Hepatocyte (in vitro differentiated cells): ENCODE data around the gene LRRC45. TPM values are rescaled to one million over a fixed set of nuclear protein-coding genes. Genes with fewer than 3 reads are reported as not detected.

Source experiments
- DNase-seq: peaks from one replicate; pipeline ENCODE4 v3.0.0-alpha.2; 2016; ENCODE audit warnings: low spot score
- H2AFZ ChIP-seq: fragments of 200-600 bp; sonication (generic); 2 replicates; pipeline ENCODE4 v1.6.0; 2016; ENCODE audit warnings: antibody characterized with exemption, mild to moderate bottlenecking
- H3K27ac ChIP-seq: fragments of 200-600 bp; sonication (generic); 2 replicates; pipeline ENCODE4 v1.5.1; 2016; ENCODE audit warnings: mild to moderate bottlenecking
- H3K27me3 ChIP-seq: fragments of 200-600 bp; sonication (generic); 2 replicates; pipeline ENCODE4 v1.6.1; 2016
- H3K36me3 ChIP-seq: fragments of 200-600 bp; sonication (generic); replicated peaks from 2 replicates; pipeline ENCODE4 v1.5.1; 2016; ENCODE audit warnings: low read depth; ENCODE audit not compliant: insufficient read depth
- H3K4me1 ChIP-seq: fragments of 200-600 bp; sonication (generic); 2 replicates; pipeline ENCODE4 v1.5.1; 2016; ENCODE audit warnings: mild to moderate bottlenecking, moderate library complexity; ENCODE audit not compliant: insufficient read depth
- H3K4me2 ChIP-seq: fragments of 200-600 bp; sonication (generic); 2 replicates; pipeline ENCODE4 v1.6.0; 2016
- H3K4me3 ChIP-seq: fragments of 200-600 bp; sonication (generic); 2 replicates; pipeline ENCODE4 v1.5.1; 2016; ENCODE audit warnings: mild to moderate bottlenecking
- H3K79me2 ChIP-seq: fragments of 200-600 bp; sonication (generic); 2 replicates; pipeline ENCODE4 v1.6.0; 2017; ENCODE audit warnings: mild to moderate bottlenecking
- H3K9me2 ChIP-seq: fragments of 200-600 bp; sonication (generic); replicated peaks from 2 replicates; pipeline ENCODE4 v1.6.0; 2017; ENCODE audit warnings: mild to moderate bottlenecking; ENCODE audit not compliant: insufficient read depth
- H3K9me3 ChIP-seq: fragments of 200-600 bp; sonication (generic); 2 replicates; pipeline ENCODE4 v1.5.1; 2016; ENCODE audit warnings: low read depth, mild to moderate bottlenecking
- H4K20me1 ChIP-seq: fragments of 200-600 bp; sonication (generic); 2 replicates; pipeline ENCODE4 v1.6.0; 2016; ENCODE audit warnings: mild to moderate bottlenecking; ENCODE audit not compliant: insufficient read depth, poor library complexity, severe bottlenecking
- CTCF ChIP-seq: fragments of 200-600 bp; sonication (generic); IDR thresholded peaks from 2 replicates; pipeline ENCODE4 v1.5.1; 2016; ENCODE audit warnings: antibody characterized with exemption, mild to moderate bottlenecking; ENCODE audit not compliant: poor library complexity
- EZH2 ChIP-seq: fragments of 200-600 bp; sonication (generic); IDR thresholded peaks from 2 replicates; pipeline ENCODE4 v1.6.1; 2016; ENCODE audit warnings: antibody characterized with exemption, mild to moderate bottlenecking, borderline replicate concordance
- EZH2phosphoT487 ChIP-seq: fragments of 200-600 bp; sonication (generic); IDR thresholded peaks from one replicate; pipeline ENCODE4 v1.6.1; 2018; ENCODE audit warnings: antibody characterized with exemption, mild to moderate bottlenecking, low read depth, moderate library complexity; ENCODE audit not compliant: unreplicated experiment, severe bottlenecking
- WGBS: methylation state at CpG from one replicate; pipeline ENCODE4 v1.1.6; 2016; ENCODE audit warnings: low lambda C conversion rate; ENCODE audit errors: missing lambda C conversion rate; 5-methylcytosine and 5-hydroxymethylcytosine counted together
- polyA plus RNA-seq: library from polyadenylated mRNA; unstranded; fragments of >200 nt; fragmentation: Nextera tagmentation; extraction: Ambion mirVana; gene quantifications from 2 replicates; pipeline ENCODE4 v1.2.1, GENCODE V29; 2016
- total RNA-seq: library from RNA; depleted of rRNA; stranded (reverse); fragments of >200 nt; gene quantifications from 2 replicates; pipeline ENCODE4 v1.2.3, GENCODE V29; 2014

LRRC45 gene
- total and polyA plus RNA-seq, 2 experiments from 2014 or later, result 12.8 to 14.7 TPM

GRCh38 chr17:82022310-82022980 is 660 bp upstream of the LRRC45 start, which contains the start of gene CENPX:
Gene CENPX (minus strand): TSS chr17:82022878. CDS start chr17:82022861, 17 bp downstream.
- Histone ChIP-seq H3K9me2 (no peaks in the 10 kb centered on the region), H4K20me1 (no peaks in the 10 kb centered on the region), H3K9me3 (no peaks in the 10 kb centered on the region), H2AFZ (peak within 1 kb of the TSS; percentile 41), H3K4me3 (peak within 1 kb of the TSS; percentile 32), H3K4me2 (peak within 1 kb of the TSS; percentile 90), H3K27me3 (no peaks in the 10 kb centered on the region), H3K79me2 (peaks cover 11% of the 10 kb centered on the region), H3K36me3 (no peaks in the 10 kb centered on the region), H3K27ac (no peak within 1 kb of the TSS), H3K4me1 (peaks cover 19% of the 10 kb centered on the region)
- under 1% methylated on average over 36 of the region's 64 CpGs for WGBS
- no peak for TF ChIP-seq EZH2
- TF ChIP-seq CTCF, result no peak
- no peak for DNase-seq

DNA sequence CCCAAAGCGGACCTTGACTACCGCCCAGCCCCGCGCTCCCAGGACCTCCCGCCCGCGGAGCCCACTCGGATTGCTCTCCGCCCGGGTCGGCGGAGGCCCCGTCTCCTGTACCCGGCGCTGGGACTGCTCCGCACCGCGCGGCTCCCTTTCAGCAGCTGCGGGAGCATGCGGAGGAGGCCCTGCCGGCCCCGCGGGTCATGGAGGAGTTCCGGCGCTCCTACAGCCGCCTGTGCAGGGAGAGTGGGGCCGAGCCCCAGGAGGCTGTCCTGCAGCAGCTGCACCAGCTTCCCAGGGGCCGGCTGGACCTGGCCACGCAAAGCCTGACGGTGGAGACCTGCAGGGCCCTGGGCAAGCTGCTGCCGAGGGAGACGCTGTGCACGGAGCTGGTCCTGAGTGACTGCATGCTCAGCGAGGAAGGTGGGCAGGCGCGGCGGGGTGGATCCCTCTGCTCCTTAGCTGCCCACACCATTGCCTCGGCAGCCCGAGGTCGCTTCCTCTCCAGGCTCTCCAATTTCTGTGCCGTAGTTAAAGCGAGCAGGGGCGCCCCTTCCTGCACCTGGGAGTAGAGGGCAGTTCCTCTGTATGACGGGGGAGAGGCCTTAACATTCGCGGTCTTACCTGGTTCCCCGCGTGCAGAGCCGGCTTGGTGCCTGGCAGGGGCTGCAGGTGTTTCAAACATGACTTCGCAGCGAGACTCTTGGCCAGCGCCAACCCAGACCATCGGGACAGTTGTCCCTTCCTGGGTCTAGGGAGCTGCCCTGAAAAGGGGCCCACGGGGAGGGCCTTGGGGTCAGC is 539 bp downstream of the LRRC45 start:
- H2AFZ ChIP-seq, result peak overlapping the region; percentile 41
- peak overlapping the region; percentile 30 for H3K4me3 ChIP-seq
- 11% methylated on average over 47 of the region's 55 CpGs for WGBS
- H4K20me1 ChIP-seq, result no peaks in the 10 kb centered on the region
- H3K36me3 ChIP-seq, result no peaks in the 10 kb centered on the region
- TF ChIP-seq EZH2phosphoT487 (no peak), EZH2 (no peak), CTCF (no peak)
- no peak overlapping the region for H3K27ac ChIP-seq
- H3K9me2 ChIP-seq, result no peaks in the 10 kb centered on the region
- H3K4me2 ChIP-seq, result peak overlapping the region; percentile 88
- H3K79me2 ChIP-seq, result peaks cover 11% of the 10 kb centered on the region
- peak; percentile 55 for DNase-seq
- no peaks in the 10 kb centered on the region for H3K9me3 ChIP-seq
- H3K4me1 ChIP-seq, result peaks cover 19% of the 10 kb centered on the region
- H3K27me3 ChIP-seq, result no peaks in the 10 kb centered on the region

GRCh38 chr17:82024859-82025258 is 1.8 kb downstream of the LRRC45 start:
- TF ChIP-seq EZH2phosphoT487, result no peak
- TF ChIP-seq CTCF, result no peak
- no peak for TF ChIP-seq EZH2
- Histone ChIP-seq H3K4me1 (peaks cover 19% of the 10 kb centered on the region), H3K4me3 (no peak overlapping the region), H3K9me3 (no peaks in the 10 kb centered on the region), H2AFZ (no peak overlapping the region), H3K4me2 (no peak overlapping the region), H3K79me2 (peaks cover 11% of the 10 kb centered on the region), H3K36me3 (no peaks in the 10 kb centered on the region), H3K9me2 (no peaks in the 10 kb centered on the region), H4K20me1 (no peaks in the 10 kb centered on the region), H3K27ac (no peak overlapping the region), H3K27me3 (no peaks in the 10 kb centered on the region)
- 96% methylated on average over 17 of the region's 17 CpGs for WGBS
- DNase-seq, result no peak
